Measurements from ENCODE around the gene TTC39B.

The TTC39B gene

DNA sequence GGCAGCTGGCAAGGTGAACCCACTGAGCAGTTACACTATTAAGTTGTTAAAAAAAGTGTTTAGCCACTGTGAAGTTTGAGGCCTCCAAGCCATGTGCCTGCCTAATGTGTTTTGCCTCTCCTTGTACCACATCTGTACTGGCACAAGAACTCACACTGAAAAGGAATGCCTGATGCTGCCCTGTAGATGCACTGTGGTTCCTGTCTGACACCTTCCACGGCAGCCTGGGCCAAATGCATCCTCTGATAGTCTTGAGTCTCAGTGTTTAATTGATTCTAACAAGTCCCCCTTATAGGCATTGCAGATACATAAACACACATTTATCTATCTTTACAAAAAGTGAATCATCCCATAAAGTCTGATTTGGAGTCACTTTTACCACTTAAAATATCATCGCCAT, 169.9 kb downstream of the TTC39B start:
- DNase-seq (ENCODE audit: low read depth in 1 of 2, low spot score in 1 of 2): no peak

- no peak for DNase-seq (ENCODE audit: low read depth in 1 of 2, low spot score in 1 of 2)
Measured at GRCh38 chr9:15136646-15137045, 170.4 kb downstream of the TTC39B start.

GRCh38 chr9:15135164-15135792, 171.7 kb downstream of the TTC39B start:
- DNase-seq (ENCODE audit: low read depth in 1 of 2, low spot score in 1 of 2): peak in 1 of 2 donors; percentile 6

DNA sequence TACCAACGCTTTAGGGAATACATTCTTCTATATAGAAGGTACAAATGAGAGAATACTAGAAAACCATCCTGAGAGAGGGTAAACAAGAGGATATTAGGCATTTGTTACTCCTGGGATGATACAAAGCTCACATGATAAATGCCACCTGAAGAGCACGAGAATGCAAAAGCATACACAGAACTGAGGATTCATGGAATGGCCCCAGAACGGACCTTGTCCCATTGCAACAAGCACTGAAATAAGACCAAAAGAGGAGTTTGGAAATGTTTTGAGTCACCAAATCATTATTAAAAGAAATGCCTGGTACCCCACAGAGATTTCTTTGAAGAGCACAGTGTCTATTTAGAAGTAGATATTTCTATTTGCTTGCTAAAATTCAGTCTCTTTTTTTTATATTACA, 173.5 kb downstream of the TTC39B start:
- no peak for DNase-seq (ENCODE audit: low read depth in 1 of 2, low spot score in 1 of 2)

- no peak for DNase-seq (ENCODE audit: low read depth in 1 of 2, low spot score in 1 of 2)
Measured at GRCh38 chr9:15132091-15132490, 174.9 kb downstream of the TTC39B start.

DNA sequence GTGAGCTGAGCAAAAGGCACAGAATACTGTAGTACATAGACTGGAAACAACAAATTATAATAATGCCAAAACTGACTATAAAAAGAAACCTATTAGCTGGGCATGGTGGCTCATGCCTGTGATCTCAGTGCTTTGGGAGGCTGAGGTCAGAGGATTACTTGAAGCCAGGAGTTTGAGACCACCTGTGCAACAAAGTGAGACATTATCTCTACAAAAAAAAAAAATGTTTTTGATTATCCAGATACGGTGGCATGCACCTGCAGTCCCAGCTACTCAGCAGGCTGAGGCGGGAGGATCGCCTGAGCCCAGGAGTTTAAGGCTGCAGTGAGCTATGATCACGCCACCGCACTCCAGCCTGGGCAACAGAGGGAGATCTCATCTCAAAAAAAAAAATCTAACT, 175.9 kb downstream of the TTC39B start:
- DNase-seq (ENCODE audit: low read depth in 1 of 2, low spot score in 1 of 2): no peak

DNA sequence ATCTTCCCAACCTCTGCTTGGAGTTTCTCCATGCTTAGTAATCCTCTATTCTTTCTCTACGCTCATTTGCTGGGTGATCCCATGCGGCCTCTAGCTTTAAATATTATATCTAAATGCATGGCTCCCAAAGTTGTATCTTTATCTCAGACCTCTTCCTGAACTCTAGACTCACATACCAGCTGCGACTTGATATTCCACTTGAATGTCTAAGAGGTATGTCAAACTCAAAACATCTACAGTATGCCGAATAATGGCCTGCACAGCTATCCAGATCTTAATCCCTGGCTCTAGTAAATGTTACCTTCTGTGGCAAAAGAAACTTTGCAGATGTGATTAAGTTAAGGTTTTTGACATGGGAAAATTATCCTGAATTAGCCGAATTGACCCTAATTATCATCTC, 179.2 kb downstream of the TTC39B start:
- DNase-seq (ENCODE audit: low read depth in 1 of 2, low spot score in 1 of 2): no peak

DNA sequence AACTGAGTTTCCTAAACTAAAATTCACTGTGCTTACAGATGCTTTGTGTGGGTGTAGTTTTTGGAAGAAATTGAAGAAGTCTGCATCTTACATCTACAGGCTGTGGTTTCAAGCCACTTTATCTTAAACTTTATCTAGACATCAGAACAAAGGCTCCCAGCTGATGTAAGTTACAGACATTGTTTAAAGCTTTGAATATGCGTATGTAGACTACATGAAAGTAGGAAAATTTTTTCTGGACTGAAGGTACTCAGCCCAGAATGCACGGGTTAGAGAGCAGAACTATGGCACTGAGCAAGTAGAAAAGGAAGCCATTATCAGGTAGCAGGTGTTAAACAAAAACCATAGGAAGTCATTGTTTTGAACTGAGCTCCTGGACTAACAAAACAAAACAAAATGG, 185.4 kb downstream of the TTC39B start:
- no peak for DNase-seq (ENCODE audit: low read depth in 1 of 2, low spot score in 1 of 2)

DNA sequence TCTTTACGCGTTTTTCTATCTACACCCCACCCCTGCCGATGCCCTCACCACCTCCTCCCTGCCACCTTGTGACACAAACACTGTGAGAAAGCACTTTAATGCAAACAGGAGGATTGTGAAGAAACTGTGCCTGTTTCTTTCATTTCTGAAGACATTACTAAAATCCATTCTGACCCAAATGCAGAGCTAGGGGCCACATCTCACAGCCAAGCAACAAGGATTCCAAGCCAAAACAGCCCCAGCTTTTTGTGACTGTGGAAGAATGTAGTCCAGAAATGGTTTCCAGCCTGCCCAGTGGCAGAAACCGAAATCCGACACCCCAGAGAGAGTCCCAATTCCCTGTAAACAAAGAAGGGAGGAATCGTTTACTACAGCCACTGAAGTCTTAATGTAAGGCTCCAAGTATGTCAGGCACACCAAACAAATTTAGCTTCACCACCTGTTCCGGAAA, 190.9 kb downstream of the TTC39B start:
- no peak for DNase-seq (ENCODE audit: low read depth in 1 of 2, low spot score in 1 of 2)

DNA sequence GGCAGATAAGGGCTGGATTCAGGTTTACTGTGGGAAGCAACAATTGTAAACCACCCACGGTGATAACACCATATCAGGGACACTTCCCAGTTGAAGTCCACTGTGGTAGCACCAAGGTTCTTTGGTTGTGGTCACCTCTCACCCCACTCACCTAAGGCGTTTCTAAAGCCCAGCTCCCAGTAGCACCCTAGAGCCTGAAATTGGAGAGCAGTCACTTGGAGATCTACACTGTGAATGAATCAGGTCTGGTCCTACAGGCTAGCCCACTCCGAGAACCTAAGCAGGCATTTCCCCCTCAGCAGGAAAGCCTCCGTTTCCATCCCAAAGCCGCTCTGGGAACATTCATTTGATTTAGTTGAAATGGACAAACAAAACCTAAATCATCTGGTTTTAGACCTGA, 191.3 kb downstream of the TTC39B start:
- no peak for DNase-seq (ENCODE audit: low read depth in 1 of 2, low spot score in 1 of 2)

DNA sequence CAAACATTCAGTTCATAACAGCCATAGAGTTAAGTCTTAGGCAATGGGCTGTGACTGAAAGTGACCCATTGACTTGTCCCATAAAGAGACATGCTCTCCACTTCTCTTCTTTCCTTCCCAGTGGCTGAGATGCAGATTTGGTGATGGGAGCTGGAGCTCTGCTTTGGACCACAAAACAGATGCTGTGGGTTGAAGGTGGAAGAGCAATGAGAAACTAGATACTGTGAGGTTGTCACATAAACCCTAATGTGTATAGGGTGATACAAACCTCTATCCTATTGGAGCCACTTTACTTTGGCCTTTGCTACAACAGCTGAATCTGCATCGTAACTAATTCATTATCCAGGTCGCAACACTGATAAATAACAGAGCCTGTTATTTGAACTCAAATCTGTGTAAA, 192.0 kb downstream of the TTC39B start:
- DNase-seq (ENCODE audit: low read depth in 1 of 2, low spot score in 1 of 2): no peak
